H1 (cell line): ENCODE data around the gene SLC44A1. TPM values are rescaled to one million over a fixed set of nuclear protein-coding genes. Genes with fewer than 3 reads are reported as not detected.

Source experiments
- CTCF ChIA-PET: fragments of 300-600 bp; sonication (Branson Sonifier 250); formaldehyde crosslinking; loops from one replicate; lab custom pipeline; 2021; ENCODE audit not compliant: partially characterized antibody; lab: Charles Lee
- POLR2A ChIA-PET: fragments of 300-600 bp; sonication (Branson Sonifier 250); formaldehyde crosslinking; loops from one replicate; lab custom pipeline; 2021; ENCODE audit warnings: inconsistent platforms; ENCODE audit not compliant: partially characterized antibody; lab: Charles Lee
- DNase-seq, 2 experiments: peaks; one replicate each; pipeline versions ENCODE4 v3.0.0 to v3.0.0-alpha.2; 2010 to 2022; ENCODE audit warnings: low spot score in 2 of 2, low read depth in 1 of 2, mixed read lengths in 1 of 2
- FAIRE-seq: peaks from 2 replicates; lab custom pipeline; 2011; peaks lifted over from hg19 to GRCh38; lab: Jason Lieb, UNC
- H2AFZ ChIP-seq: 2 replicates; pipeline ENCODE4 v1.8.1; 2012; ENCODE audit warnings: low read length, inconsistent platforms
- H2AK5ac ChIP-seq: 2 replicates; pipeline ENCODE4 v1.6.1; 2013; ENCODE audit warnings: low read depth, low read length
- H2BK120ac ChIP-seq: replicated peaks from 2 replicates; pipeline ENCODE3; 2013; ENCODE audit warnings: low read depth, low read length, inconsistent platforms
- H2BK12ac ChIP-seq: 2 replicates; pipeline ENCODE4 v1.6.1; 2013; ENCODE audit warnings: low read depth, low read length
- H2BK15ac ChIP-seq: 2 replicates; pipeline ENCODE4 v1.6.1; 2013; ENCODE audit warnings: low read length
- H2BK20ac ChIP-seq: 2 replicates; pipeline ENCODE4 v1.6.1; 2013; ENCODE audit warnings: low read length
- H2BK5ac ChIP-seq: 2 replicates; pipeline ENCODE4 v1.6.1; 2013; ENCODE audit warnings: low read depth, low read length
- H3K14ac ChIP-seq: 2 replicates; pipeline ENCODE4 v1.6.1; 2013; ENCODE audit warnings: inconsistent platforms; ENCODE audit not compliant: insufficient read length
- H3K18ac ChIP-seq: 2 replicates; pipeline ENCODE4 v1.6.1; 2013; ENCODE audit warnings: low read length; ENCODE audit errors: extremely low read depth
- H3K23ac ChIP-seq: 2 replicates; pipeline ENCODE4 v1.6.1; 2013; ENCODE audit warnings: inconsistent platforms; ENCODE audit not compliant: insufficient read length
- H3K23me2 ChIP-seq: 2 replicates; pipeline ENCODE4 v1.6.1; 2013; ENCODE audit warnings: low read depth, low read length
- H3K27ac ChIP-seq: 2 replicates; pipeline ENCODE4 v1.6.1; 2011; ENCODE audit warnings: low read depth, low read length, inconsistent platforms
- H3K27me3 ChIP-seq, 4 experiments: replicated peaks in 1 of 4; 1 replicate in 1 of 4; 2 replicates in 3 of 4; pipeline versions ENCODE4 v1.6.1 to v1.8.1; 2011 to 2013; ENCODE audit warnings: low read length in 3 of 4, mild to moderate bottlenecking in 3 of 4, inconsistent platforms in 2 of 4, mixed read lengths in 2 of 4, moderate library complexity in 1 of 4; ENCODE audit not compliant: control insufficient read depth in 3 of 4, insufficient read depth in 3 of 4; ENCODE audit errors: extremely low read depth in 1 of 4
- H3K36me3 ChIP-seq, 4 experiments: 2 replicates each; pipeline versions ENCODE4 v1.6.1 to v1.8.1; 2011 to 2013; ENCODE audit warnings: mild to moderate bottlenecking in 4 of 4, low read length in 3 of 4, moderate library complexity in 2 of 4, control low read depth in 1 of 4, inconsistent platforms in 1 of 4; ENCODE audit not compliant: insufficient read depth in 4 of 4, control insufficient read depth in 2 of 4
- H3K4ac ChIP-seq: replicated peaks from 2 replicates; pipeline ENCODE3; 2013; ENCODE audit warnings: low read length, low read depth, mixed read lengths, inconsistent platforms; ENCODE audit not compliant: insufficient read length
- H3K4me1 ChIP-seq, 4 experiments: replicated peaks in 1 of 4; 1 replicate in 1 of 4; 2 replicates in 3 of 4; pipeline versions ENCODE4 v1.6.1 to v1.8.1; 2011 to 2013; ENCODE audit warnings: low read length in 3 of 4, inconsistent platforms in 2 of 4, mixed read lengths in 1 of 4; ENCODE audit not compliant: insufficient read depth in 4 of 4, control insufficient read depth in 3 of 4
- H3K4me2 ChIP-seq, 2 experiments: 2 replicates each; pipeline versions ENCODE4 v1.6.1 to v1.8.1; 2011 to 2013; ENCODE audit warnings: low read depth in 2 of 2, low read length in 2 of 2, control low read depth in 1 of 2, inconsistent platforms in 1 of 2, mild to moderate bottlenecking in 1 of 2; ENCODE audit not compliant: insufficient read depth in 1 of 2
- H3K4me3 ChIP-seq, 4 experiments: fragments of 200-600, 300-600 bp in 1 of 4; sonication (generic), shearing (Covaris generic), sonication (Bioruptor Twin) in 1 of 4; 2 replicates each; pipeline versions ENCODE4 v1.5.1 to v1.8.1; 2011 to 2016; ENCODE audit warnings: low read length in 4 of 4, low read depth in 3 of 4, control low read depth in 2 of 4, inconsistent platforms in 2 of 4, mild to moderate bottlenecking in 2 of 4, mixed read lengths in 1 of 4, moderate library complexity in 1 of 4; ENCODE audit not compliant: insufficient read depth in 2 of 4; ENCODE audit errors: extremely low read depth in 1 of 4
- H3K56ac ChIP-seq: replicated peaks from 2 replicates; pipeline ENCODE3; 2013; ENCODE audit warnings: low read depth, mild to moderate bottlenecking, mixed read lengths, low read length, inconsistent platforms; ENCODE audit not compliant: insufficient read length
- H3K79me1 ChIP-seq: 2 replicates; pipeline ENCODE4 v1.6.1; 2013; ENCODE audit warnings: low read depth, low read length, control low read depth
- H3K79me2 ChIP-seq, 2 experiments: 2 replicates each; pipeline versions ENCODE4 v1.6.1 to v1.8.1; 2012 to 2013; ENCODE audit warnings: low read length in 2 of 2, mild to moderate bottlenecking in 2 of 2, inconsistent platforms in 1 of 2; ENCODE audit not compliant: insufficient read depth in 2 of 2, control insufficient read depth in 1 of 2
- H3K9ac ChIP-seq, 4 experiments: replicated peaks in 1 of 4; 1 replicate in 1 of 4; 2 replicates in 3 of 4; pipeline versions ENCODE4 v1.6.1 to v1.8.1; 2011 to 2013; ENCODE audit warnings: low read depth in 3 of 4, low read length in 3 of 4, control low read depth in 2 of 4, mild to moderate bottlenecking in 2 of 4, moderate library complexity in 2 of 4, inconsistent platforms in 1 of 4; ENCODE audit errors: extremely low read depth in 1 of 4
- H3K9me3 ChIP-seq, 2 experiments: 2 replicates each; pipeline versions ENCODE4 v1.6.1 to v1.8.1; 2012 to 2013; ENCODE audit warnings: mild to moderate bottlenecking in 2 of 2, moderate library complexity in 2 of 2, control low read depth in 1 of 2, inconsistent platforms in 1 of 2, low read depth in 1 of 2, low read length in 1 of 2, mixed read lengths in 1 of 2; ENCODE audit not compliant: insufficient read depth in 2 of 2
- H4K20me1 ChIP-seq, 2 experiments: replicated peaks in 1 of 2; 2 replicates each; pipeline versions ENCODE3 to v1.8.1; 2011 to 2013; ENCODE audit warnings: inconsistent platforms in 2 of 2, low read length in 2 of 2, mild to moderate bottlenecking in 1 of 2; ENCODE audit not compliant: insufficient read depth in 2 of 2, control insufficient read depth in 1 of 2
- H4K5ac ChIP-seq: 2 replicates; pipeline ENCODE4 v1.6.1; 2013; ENCODE audit warnings: low read length, low read depth, mixed read lengths, inconsistent platforms; ENCODE audit not compliant: insufficient read length
- H4K8ac ChIP-seq: 2 replicates; pipeline ENCODE4 v1.8.0; 2013; ENCODE audit warnings: mild to moderate bottlenecking, moderate library complexity, low read length, inconsistent platforms; ENCODE audit not compliant: insufficient read depth; ENCODE audit errors: extremely low read depth
- H4K91ac ChIP-seq: replicated peaks from 2 replicates; pipeline ENCODE3; 2013; ENCODE audit warnings: low read length, mixed read lengths, inconsistent platforms; ENCODE audit not compliant: insufficient read length
- GTF2F1 ChIP-seq: IDR thresholded peaks from 2 replicates; pipeline ENCODE4 v1.6.1; 2012; ENCODE audit warnings: low read depth, low read length, improper control_type of control experiment, borderline replicate concordance
- HDAC2 ChIP-seq, 2 experiments: fragments of 300-600 bp in 1 of 2; sonication (generic) in 1 of 2; IDR thresholded peaks; 2 replicates each; pipeline ENCODE4 v1.6.1; 2011 to 2012; ENCODE audit warnings: low read depth in 2 of 2, low read length in 2 of 2, mild to moderate bottlenecking in 2 of 2, moderate library complexity in 2 of 2, borderline replicate concordance in 1 of 2, inconsistent platforms in 1 of 2
- JUN ChIP-seq: IDR thresholded peaks from 2 replicates; pipeline ENCODE4 v1.6.1; 2011; ENCODE audit warnings: low read depth, mild to moderate bottlenecking, improper control_type of control experiment, low read length
- RBBP5 ChIP-seq: IDR thresholded peaks from 2 replicates; pipeline ENCODE4 v1.7.1; 2012; ENCODE audit warnings: low read depth, mild to moderate bottlenecking, inconsistent platforms, low read length, moderate library complexity, borderline replicate concordance
- SIN3A ChIP-seq, 2 experiments: IDR thresholded peaks in 1 of 2; conservative IDR thresholded peaks in 1 of 2; 2 replicates each; pipeline ENCODE4 v1.6.1; 2011 to 2012; ENCODE audit warnings: low read length in 2 of 2, improper control_type of control experiment in 1 of 2, low read depth in 1 of 2, mild to moderate bottlenecking in 1 of 2
- YY1 ChIP-seq: IDR thresholded peaks from 2 replicates; pipeline ENCODE4 v1.6.1; 2011; ENCODE audit warnings: low read depth, mild to moderate bottlenecking, low read length
- ZNF274 ChIP-seq: IDR thresholded peaks from 2 replicates; pipeline ENCODE4 v1.7.0; 2012; ENCODE audit warnings: low read length, borderline replicate concordance; ENCODE audit errors: extremely low read depth
- WGBS, 2 experiments: shearing (Covaris generic) in 1 of 2; methylation state at CpG; one replicate each; pipeline versions ENCODE4 v1.1.6 to v1.1.7; 2013 to 2015; ENCODE audit warnings: low lambda C conversion rate in 2 of 2, mixed read lengths in 2 of 2, inconsistent platforms in 1 of 2, low coverage in 1 of 2, missing lambda C conversion rate in 1 of 2; ENCODE audit not compliant: insufficient replicate concordance in 2 of 2, insufficient coverage in 1 of 2, insufficient read length in 1 of 2; ENCODE audit errors: extremely low coverage in 1 of 2, missing lambda C conversion rate in 1 of 2; 5-methylcytosine and 5-hydroxymethylcytosine counted together
- polyA plus RNA-seq, 7 experiments: library from polyadenylated mRNA; depleted of rRNA in 3 of 7; stranded (reverse) in 5 of 7; unstranded in 2 of 7; fragments of >200 nt in 5 of 7; fragments of 200-250 nt in 2 of 7; gene quantifications; 1 replicate in 5 of 7; 2 replicates in 1 of 7; 4 replicates in 1 of 7; pipeline versions ENCODE4 v1.2.1 to v1.2.3, GENCODE V29; 2011 to 2013; ENCODE audit warnings: missing spikeins in 2 of 7, mixed read lengths in 2 of 7
- total RNA-seq: library from RNA; stranded (reverse); fragmentation: NEBNext Ultra II Directional; extraction: Animal tissue kit (Norgen Biotek cat#: 25700); gene quantifications from 2 replicates; pipeline ENCODE4 v1.2.1, GENCODE V29; 2021

Gene SLC44A1
- total and polyA plus RNA-seq, 2 of the 8 experiments (the other 6 are each of a cell fraction or from before 2014, with no cell fraction given): 30.5 to 71.2 TPM

- no peak overlapping the region for H3K56ac ChIP-seq
- H4K5ac ChIP-seq: no peak overlapping the region
- no peak for FAIRE-seq
- no peak overlapping the region for H4K8ac ChIP-seq
- no peak overlapping the region for H3K23ac ChIP-seq
- no peak overlapping the region for H3K9ac ChIP-seq
- ChIA-PET CTCF (interaction anchor here (1.0 to 2.6 kb wide), 6 partner anchors 11 to 579 kb away, joined by 3 to 12 read pairs (median 6); no protein-coding TSS in a partner anchor), POLR2A (interaction anchor here (1.0 to 1.2 kb wide), 3 partner anchors 14 to 116 kb away, joined by 3 read pairs; partner anchors contain the start of gene SLC44A1)
- no peak overlapping the region for H2BK120ac ChIP-seq
- no peak overlapping the region for H3K18ac ChIP-seq
- H3K27ac ChIP-seq: no peak overlapping the region
- H2BK20ac ChIP-seq: no peak overlapping the region
- H3K14ac ChIP-seq: no peak overlapping the region
- no peaks in the 10 kb centered on the region for H4K20me1 ChIP-seq
- no peak overlapping the region for H3K4me2 ChIP-seq
- H2AFZ ChIP-seq: no peak overlapping the region
- peaks cover 2% of the 10 kb centered on the region; the same call in 1 of the 2 replicates for H3K23me2 ChIP-seq
- 92% methylated on average over 3 of the region's 3 CpGs; no CpG with 5 or more reads in 1 of the 2 experiments for WGBS, 2 experiments
- no peaks in the 10 kb centered on the region for H3K79me2 ChIP-seq
- H3K9me3 ChIP-seq: no peaks in the 10 kb centered on the region; a peak in 1 of 4 replicates
- H3K4me3 ChIP-seq: no peak overlapping the region
- H3K4me1 ChIP-seq: no peaks in the 10 kb centered on the region
- no peak overlapping the region for H3K4ac ChIP-seq
- H2BK5ac ChIP-seq: no peak overlapping the region
- peaks cover 6 to 38% (median 13%) of the 10 kb centered on the region in 4 experiments; a peak in 6 of 8 replicates for H3K36me3 ChIP-seq
- no peaks in the 10 kb centered on the region for H3K27me3 ChIP-seq
- no peak overlapping the region for H2BK12ac ChIP-seq
- no peak overlapping the region for H2AK5ac ChIP-seq
- DNase-seq: no peak
- H4K91ac ChIP-seq: no peak overlapping the region
- 0 out of 2 replicates have a peak, but pooled peaks cover 2% of the 10 kb centered on the region for H3K79me1 ChIP-seq
- H2BK15ac ChIP-seq: no peak overlapping the region
- TF ChIP-seq HDAC2 (IDR thresholded peaks at IDR 0.05; ENCODE audit: borderline replicate concordance in 1 of 2, low read depth in 2 of 2, low read length in 2 of 2): no peak
- no peak for TF ChIP-seq RBBP5
- TF ChIP-seq SIN3A (conservative IDR thresholded peaks at IDR 0.05 in 1 of 2, IDR thresholded peaks at IDR 0.05 in 1 of 2; ENCODE audit: low read depth in 1 of 2, low read length in 2 of 2): no peak
- TF ChIP-seq JUN: no peak
- no peak for TF ChIP-seq GTF2F1
- TF ChIP-seq YY1: no peak
- no peak for TF ChIP-seq ZNF274
Observed at GRCh38 chr9:105359892-105360291, 115.4 kb downstream of the SLC44A1 start.
